GM18868 (cell line): ENCODE results near the gene SPINT2.
"Not testable (repeated sequence)": the region's sequence is repeated elsewhere in the genome, so short reads cannot be mapped to it uniquely, and the experiment has no call there.

Experiments used
- ATAC-seq: cut with Tn5 transposase; IDR thresholded peaks from one replicate; pipeline ENCODE4 v1.9.1; 2021; ENCODE audit warnings: mild to moderate bottlenecking, moderate library complexity; ENCODE audit not compliant: unreplicated experiment

SPINT2 gene

GRCh38 chr19:38234615-38235014 lies 29.8 kb upstream of the SPINT2 start:
- ATAC-seq, result no peak

- ATAC-seq, result no peak
These were observed 24.6 kb upstream of the SPINT2 start for GRCh38 chr19:38239816-38240215.

GRCh38 chr19:38243279-38243673 lies 21.1 kb upstream of the SPINT2 start:
- ATAC-seq, result no peak

- no peak for ATAC-seq
These were observed 18.4 kb upstream of the SPINT2 start for GRCh38 chr19:38245826-38246498.

GRCh38 chr19:38247126-38247525 lies 17.2 kb upstream of the SPINT2 start:
- no peak for ATAC-seq

- ATAC-seq, result no peak
These were observed 16.6 kb upstream of the SPINT2 start for GRCh38 chr19:38247734-38248268.

- no peak for ATAC-seq
These were observed 16.0 kb upstream of the SPINT2 start for GRCh38 chr19:38248421-38248820.

- ATAC-seq, result no peak
These were observed 13.9 kb upstream of the SPINT2 start for GRCh38 chr19:38250428-38250820.

- no peak for ATAC-seq
These were observed 13.4 kb upstream of the SPINT2 start for GRCh38 chr19:38250821-38251563.

- ATAC-seq, result no peak
These were observed 12.8 kb upstream of the SPINT2 start for GRCh38 chr19:38251564-38252051.

GRCh38 chr19:38252385-38252784 lies 12.0 kb upstream of the SPINT2 start:
- ATAC-seq, result no peak

- ATAC-seq, result no peak
These were observed 11.3 kb upstream of the SPINT2 start for GRCh38 chr19:38252941-38253691.

- no peak for ATAC-seq
These were observed 10.6 kb upstream of the SPINT2 start for GRCh38 chr19:38253788-38254187.

- no peak for ATAC-seq
These were observed 8.9 kb upstream of the SPINT2 start for GRCh38 chr19:38255383-38256014.

GRCh38 chr19:38261942-38262341 lies 2.4 kb upstream of the SPINT2 start:
- not testable (repeated sequence) for ATAC-seq

- no peak for ATAC-seq
These were observed 1.6 kb upstream of the SPINT2 start for GRCh38 chr19:38262585-38263268.

GRCh38 chr19:38263689-38264485 lies 486 bp upstream of the SPINT2 start:
- peak; percentile 72 for ATAC-seq

GRCh38 chr19:38265213-38265861 lies 964 bp downstream of the SPINT2 start:
- ATAC-seq, result no peak

GRCh38 chr19:38265921-38266429 lies 1.6 kb downstream of the SPINT2 start:
- no peak for ATAC-seq
